OCI-LY7 (cell line): ENCODE results near the gene NPLOC4. TPM values are rescaled to one million over a fixed set of nuclear protein-coding genes. Genes with fewer than 3 reads are reported as not detected.

Experiments
- BruUV-seq: library from RNA; stranded (reverse); fragments of 400-500 nt; replicated peaks from 2 replicates; lab custom pipeline; 2021; lab: Mats Ljungman, UMichigan
- CTCF ChIA-PET: fragments of 300-600 bp; sonication (Branson Sonifier 250); formaldehyde crosslinking; loops from one replicate; lab custom pipeline; 2022; ENCODE audit warnings: antibody characterized with exemption; ENCODE audit not compliant: unreplicated experiment; lab: Charles Lee
- POLR2A ChIA-PET: fragments of 300-600 bp; sonication (Branson Sonifier 250); formaldehyde crosslinking; loops from one replicate; lab custom pipeline; 2022; ENCODE audit warnings: antibody characterized with exemption; lab: Charles Lee
- DNase-seq: peaks from one replicate; pipeline ENCODE4 v3.0.0-alpha.2; 2015; ENCODE audit warnings: low spot score
- H2AFZ ChIP-seq: fragments of 200-600 bp; sonication (generic), shearing (Covaris generic); 2 replicates; pipeline ENCODE4 v1.6.1; 2014; ENCODE audit warnings: mild to moderate bottlenecking, antibody characterized with exemption, low read length, moderate library complexity
- H3K27ac ChIP-seq: fragments of 200-600 bp; sonication (generic); 2 replicates; pipeline ENCODE4 v1.5.1; 2014; ENCODE audit warnings: mixed run types, low read depth, mild to moderate bottlenecking, moderate library complexity, low read length, inconsistent platforms; ENCODE audit not compliant: poor library complexity, severe bottlenecking
- H3K36me3 ChIP-seq: fragments of 200-600 bp; sonication (generic); 2 replicates; pipeline ENCODE4 v1.6.1; 2014; ENCODE audit warnings: mild to moderate bottlenecking, antibody characterized with exemption, low read length, moderate library complexity, mixed read lengths; ENCODE audit not compliant: insufficient read depth
- H3K4me1 ChIP-seq: fragments of 200-600 bp; sonication (generic); 2 replicates; pipeline ENCODE4 v1.5.1; 2014; ENCODE audit warnings: mild to moderate bottlenecking, low read length; ENCODE audit not compliant: insufficient read depth, poor library complexity, severe bottlenecking
- H3K4me2 ChIP-seq: fragments of 200-600 bp; sonication (generic); 2 replicates; pipeline ENCODE4 v1.6.1; 2014; ENCODE audit warnings: mild to moderate bottlenecking, low read length
- H3K4me3 ChIP-seq: fragments of 200-600 bp; sonication (generic); 2 replicates; pipeline ENCODE4 v1.5.1; 2014; ENCODE audit warnings: mild to moderate bottlenecking, low read depth, low read length; ENCODE audit not compliant: poor library complexity, severe bottlenecking
- H3K79me2 ChIP-seq: fragments of 200-600 bp; sonication (generic); 2 replicates; pipeline ENCODE4 v1.6.1; 2016; ENCODE audit warnings: low read depth, mild to moderate bottlenecking, low read length, moderate library complexity, mixed read lengths; ENCODE audit not compliant: insufficient read depth
- H3K9me2 ChIP-seq: fragments of 200-600 bp; sonication (generic); 2 replicates; pipeline ENCODE4 v1.6.1; 2016; ENCODE audit warnings: mild to moderate bottlenecking, low read length, mixed read lengths; ENCODE audit not compliant: insufficient read depth
- H3K9me3 ChIP-seq: fragments of 200-600 bp; sonication (generic); 2 replicates; pipeline ENCODE4 v1.6.1; 2014; ENCODE audit warnings: mild to moderate bottlenecking, mixed run types, low read length, mixed read lengths
- H4K20me1 ChIP-seq: fragments of 200-600 bp; sonication (generic); 2 replicates; pipeline ENCODE4 v1.6.1; 2014; ENCODE audit warnings: mild to moderate bottlenecking, antibody characterized with exemption, low read length, moderate library complexity, mixed read lengths; ENCODE audit not compliant: insufficient read depth
- CTCF ChIP-seq: fragments of 200-600 bp; sonication (generic); conservative IDR thresholded peaks from 2 replicates; pipeline ENCODE4 v1.5.1; 2014; ENCODE audit warnings: mild to moderate bottlenecking, antibody characterized with exemption, low read length, moderate library complexity, mixed read lengths
- EZH2phosphoT487 ChIP-seq: fragments of 200-600 bp; sonication (generic); IDR thresholded peaks from 2 replicates; pipeline ENCODE4 v1.6.1; 2018; ENCODE audit warnings: low read depth, borderline replicate concordance, mild to moderate bottlenecking, mixed run types, antibody characterized with exemption, low read length, moderate library complexity, mixed read lengths
- intact Hi-C: fragments of 100-400 bp; cut with micrococcal nuclease; formaldehyde crosslinking; loops from one replicate; pipeline ENCODE4 v1.10.0; 2022; ENCODE audit not compliant: unreplicated experiment
- total RNA-seq, 2 experiments: library from RNA; depleted of rRNA in 1 of 2; stranded (reverse); fragments of >200 nt in 1 of 2; shearing (Covaris generic) in 1 of 2; gene quantifications; 2 replicates each; pipeline ENCODE4 v1.2.3, GENCODE V29; 2014 to 2022

The NPLOC4 gene
- total RNA-seq, 2 experiments from 2014 or later = 69.6 to 118 TPM

DNA sequence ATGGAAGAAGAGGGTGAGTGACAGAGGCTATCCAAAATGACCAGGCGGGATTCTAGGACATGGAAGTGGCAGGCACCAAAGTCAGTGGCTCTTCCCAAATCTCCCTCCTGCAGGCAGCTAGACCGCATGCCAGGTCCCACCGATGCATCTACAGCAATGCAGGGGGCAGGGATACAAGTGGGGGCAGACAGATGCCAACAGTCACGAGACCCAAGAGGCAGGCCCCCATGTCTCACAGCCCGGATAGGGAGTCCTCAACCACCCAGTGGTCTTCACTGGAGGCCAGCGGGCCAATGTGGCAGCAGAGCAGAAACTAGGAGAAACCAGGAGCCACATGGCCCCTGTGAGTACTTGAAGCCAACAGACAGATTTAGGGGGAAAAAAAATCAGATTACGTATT is 20.0 kb downstream of the NPLOC4 start:
- Histone ChIP-seq H3K4me1 (no peaks in the 10 kb centered on the region), H2AFZ (no peak overlapping the region), H3K9me3 (no peaks in the 10 kb centered on the region), H4K20me1 (no peaks in the 10 kb centered on the region), H3K79me2 (peaks cover 14% of the 10 kb centered on the region; the same call in 1 of the 2 replicates), H3K27ac (no peak overlapping the region), H3K4me2 (no peak overlapping the region), H3K9me2 (no peaks in the 10 kb centered on the region), H3K36me3 (peaks cover 88% of the 10 kb centered on the region), H3K4me3 (no peak overlapping the region)
- TF ChIP-seq EZH2phosphoT487 (no peak), CTCF (no peak)
- POLR2A ChIA-PET = no interaction called here
- no TSS peak for BruUV-seq
- CTCF ChIA-PET = no interaction called here
- intact Hi-C loops = no loop called here
- DNase-seq = no peak

DNA sequence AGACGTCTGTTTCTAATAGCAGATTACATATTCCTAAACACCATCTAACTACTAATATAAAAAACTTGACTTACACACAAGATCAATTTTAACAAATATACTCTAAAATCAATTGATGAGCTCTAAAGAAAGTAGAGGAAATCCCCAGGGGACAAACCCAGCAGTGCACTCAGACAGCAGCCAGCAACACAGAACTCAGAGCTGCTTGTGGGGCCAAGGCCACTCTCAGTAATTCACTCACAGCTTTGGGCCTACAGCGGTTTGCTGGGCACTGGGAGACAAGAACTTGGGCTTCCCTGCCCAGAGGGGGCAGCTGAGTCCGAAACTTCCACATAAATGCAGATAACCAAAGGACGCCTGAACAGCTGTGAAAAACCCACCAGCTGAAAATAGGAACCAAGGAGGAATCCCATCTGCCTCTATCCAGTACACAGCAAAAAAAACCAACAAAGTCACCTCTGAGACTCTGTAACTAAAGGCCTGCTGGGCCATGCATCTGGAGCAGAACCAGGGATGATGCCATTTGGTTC is 21.4 kb downstream of the NPLOC4 start:
- no peaks in the 10 kb centered on the region for H3K9me3 ChIP-seq
- H2AFZ ChIP-seq = no peak overlapping the region
- H3K79me2 ChIP-seq = peaks cover 14% of the 10 kb centered on the region; the same call in 1 of the 2 replicates
- POLR2A ChIA-PET = interaction anchor here (0.8 kb wide), 1 partner anchor 17 kb away, joined by 3 read pairs; no protein-coding TSS in a partner anchor
- no peaks in the 10 kb centered on the region for H3K4me1 ChIP-seq
- H4K20me1 ChIP-seq = no peaks in the 10 kb centered on the region
- no peak overlapping the region for H3K27ac ChIP-seq
- no peak overlapping the region for H3K4me2 ChIP-seq
- CTCF ChIA-PET = no interaction called here
- H3K36me3 ChIP-seq = peaks cover 87% of the 10 kb centered on the region
- TF ChIP-seq EZH2phosphoT487 (no peak), CTCF (no peak)
- H3K4me3 ChIP-seq = no peak overlapping the region
- intact Hi-C loops = no loop called here
- no peaks in the 10 kb centered on the region for H3K9me2 ChIP-seq
- BruUV-seq = no TSS peak
- DNase-seq = no peak

DNA sequence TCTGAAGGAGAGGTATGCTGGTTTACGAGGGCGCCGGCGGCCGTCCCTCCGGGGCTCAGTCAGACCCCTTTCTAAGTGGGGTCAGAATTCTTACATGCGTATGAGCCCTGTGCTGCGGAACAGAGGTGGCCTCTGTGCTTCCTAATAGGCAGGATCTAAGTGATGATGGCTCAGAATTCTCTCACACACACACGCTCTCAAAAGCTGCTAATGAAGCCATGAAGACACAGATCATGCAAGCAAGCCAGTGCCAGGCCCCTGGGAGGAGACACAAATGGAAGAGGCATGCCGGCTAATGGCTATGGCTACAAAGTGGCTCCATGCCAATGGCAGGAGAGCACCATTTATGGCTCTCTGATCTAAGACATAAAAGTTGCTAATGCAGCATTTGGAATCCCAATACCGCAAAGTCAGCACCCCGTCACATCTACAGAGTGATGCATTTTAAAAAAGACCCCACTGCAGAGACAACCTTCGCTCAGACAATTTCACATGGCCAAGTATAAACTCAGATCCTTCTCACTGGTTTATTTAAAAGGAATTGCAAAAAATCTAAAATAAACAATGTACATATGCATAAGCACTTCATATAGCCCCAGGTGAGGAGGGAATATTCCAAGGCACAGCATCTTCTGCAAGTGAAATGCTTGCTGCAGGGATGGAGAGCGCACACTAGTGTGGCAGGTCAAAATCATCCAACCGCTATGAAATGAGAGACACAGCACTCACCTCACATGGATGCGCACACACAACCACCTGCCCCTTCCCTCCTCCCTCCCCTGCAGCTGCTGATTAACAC is 24.5 kb downstream of the NPLOC4 start:
- H3K27ac ChIP-seq = no peak overlapping the region
- ChIA-PET POLR2A (no interaction called here), CTCF (no interaction called here)
- TF ChIP-seq CTCF = no peak
- TF ChIP-seq EZH2phosphoT487 = no peak
- no peak overlapping the region for H2AFZ ChIP-seq
- H3K9me3 ChIP-seq = no peaks in the 10 kb centered on the region
- H3K4me1 ChIP-seq = no peaks in the 10 kb centered on the region
- peaks cover 96% of the 10 kb centered on the region for H3K36me3 ChIP-seq
- intact Hi-C loops = no loop called here
- BruUV-seq = TSS peak; percentile 21
- H3K4me3 ChIP-seq = no peak overlapping the region
- no peak overlapping the region for H3K4me2 ChIP-seq
- DNase-seq = no peak
- no peaks in the 10 kb centered on the region for H4K20me1 ChIP-seq
- no peaks in the 10 kb centered on the region for H3K9me2 ChIP-seq
- peaks cover 14% of the 10 kb centered on the region; the same call in 1 of the 2 replicates for H3K79me2 ChIP-seq
